WI38 (cell line): ENCODE results near the gene STON2.
"Not testable (repeated sequence)": the region's sequence is repeated elsewhere in the genome, so short reads cannot be mapped to it uniquely, and the experiment has no call there.

Experiments used
- H3K4me3 ChIP-seq: 2 replicates; pipeline ENCODE4 v1.5.1; 2011; ENCODE audit warnings: low read depth, mild to moderate bottlenecking, control low read depth, low read length
- CTCF ChIP-seq: IDR thresholded peaks from 2 replicates; pipeline ENCODE4 v1.5.1; 2012; ENCODE audit warnings: low read depth, mild to moderate bottlenecking, control low read depth, low read length

The STON2 gene

DNA sequence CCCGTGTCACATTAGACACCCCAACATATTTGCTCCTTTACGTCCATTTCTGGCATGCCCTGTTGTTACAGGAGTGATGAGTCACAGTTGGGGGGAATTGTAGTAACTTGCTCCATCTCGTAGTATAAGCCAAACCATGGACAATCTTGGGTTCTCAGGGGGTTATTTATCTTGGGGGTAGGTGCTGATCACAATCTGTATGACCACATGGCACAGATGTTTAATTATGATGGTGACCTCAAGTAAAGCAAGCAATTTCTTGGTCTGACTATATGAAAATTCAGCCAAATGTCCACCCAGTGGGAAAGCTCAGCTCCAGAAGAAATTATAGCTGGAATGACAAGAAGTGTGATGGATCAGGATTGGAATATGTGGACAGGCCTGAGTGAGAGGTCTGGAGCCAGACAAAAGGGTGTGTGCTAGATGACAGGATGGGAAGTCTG is 32.1 kb upstream of the STON2 start:
- H3K4me3 ChIP-seq = no peak overlapping the region

DNA sequence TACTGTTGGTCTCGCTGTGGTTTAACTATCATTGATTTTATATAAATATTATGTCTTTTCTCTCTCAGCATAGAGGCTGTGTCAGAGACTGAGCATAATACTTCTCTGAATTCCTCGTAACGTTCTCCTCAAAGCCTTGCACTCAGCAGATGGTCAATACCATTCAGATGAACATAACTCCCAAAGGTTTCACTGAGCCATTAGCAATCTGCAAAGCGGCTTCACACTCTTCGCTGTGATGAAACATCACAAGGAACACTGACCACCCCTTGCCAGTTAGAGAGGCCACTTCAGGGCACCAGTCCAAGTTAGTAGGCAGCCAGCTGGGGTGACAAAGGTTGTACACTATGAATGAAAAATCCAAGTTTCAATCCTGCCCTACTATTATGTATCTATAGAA is 30.1 kb upstream of the STON2 start:
- H3K4me3 ChIP-seq = no peak overlapping the region
- TF ChIP-seq CTCF = no peak

More for the DNA sequence above, 32.1 kb upstream of the STON2 start:
- no peak for TF ChIP-seq CTCF

DNA sequence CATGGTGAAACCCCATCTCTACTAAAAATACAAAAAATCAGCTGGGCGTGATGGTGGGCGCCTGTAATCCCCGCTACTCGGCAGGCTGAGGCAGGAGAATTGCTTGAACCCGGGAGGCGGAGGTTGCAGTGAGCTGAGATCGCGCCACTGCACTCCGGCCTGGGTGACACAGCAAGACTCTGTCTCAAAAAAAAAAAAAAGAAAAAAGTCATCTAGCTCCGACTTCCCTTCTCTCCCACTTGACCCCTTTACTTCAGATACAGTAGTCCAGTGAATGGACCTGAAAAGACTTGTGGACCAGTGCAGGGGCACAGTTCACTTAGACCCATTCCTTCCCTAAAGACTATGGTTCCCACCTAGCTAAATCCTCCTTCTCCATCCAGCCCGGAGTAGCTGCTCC is 29.6 kb upstream of the STON2 start:
- not testable (repeated sequence) for H3K4me3 ChIP-seq

GRCh38 chr14:81429028-81429427 is 28.9 kb upstream of the STON2 start:
- no peak for TF ChIP-seq CTCF
- no peak overlapping the region for H3K4me3 ChIP-seq

DNA sequence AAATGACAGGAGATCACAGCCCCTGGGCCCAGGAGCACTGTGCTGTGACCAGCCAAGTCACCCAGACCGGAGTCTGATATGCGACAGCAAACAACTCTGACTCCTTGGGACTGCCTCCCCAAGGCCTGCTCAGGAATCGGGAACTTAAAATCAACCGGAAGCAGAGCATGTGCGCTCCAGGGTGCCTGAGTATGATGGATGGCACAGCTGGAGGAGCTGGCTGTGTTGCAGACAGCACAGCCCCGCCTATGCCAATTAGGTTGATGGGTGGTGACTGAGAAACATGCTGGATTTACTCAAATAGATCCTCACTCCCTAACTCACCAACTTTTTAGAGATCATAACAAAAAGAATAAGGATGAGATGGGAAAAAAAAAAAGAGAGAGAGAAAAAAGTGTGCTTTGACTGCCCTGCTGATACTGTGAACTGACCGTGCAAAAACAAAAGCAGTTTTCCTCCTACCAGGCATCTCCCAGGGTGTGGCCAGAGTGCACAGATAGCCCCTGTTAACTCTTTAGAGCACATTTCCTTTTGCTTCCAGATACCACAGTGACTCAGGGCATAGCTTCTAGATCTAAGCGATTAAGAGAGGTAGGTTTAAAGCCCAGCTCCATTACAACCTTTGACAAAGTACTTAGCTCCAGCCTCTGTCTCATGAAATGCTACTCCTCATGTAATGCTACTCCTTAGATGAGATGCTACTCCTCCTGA is 27.4 kb upstream of the STON2 start:
- no peak for TF ChIP-seq CTCF
- no peak overlapping the region for H3K4me3 ChIP-seq

DNA sequence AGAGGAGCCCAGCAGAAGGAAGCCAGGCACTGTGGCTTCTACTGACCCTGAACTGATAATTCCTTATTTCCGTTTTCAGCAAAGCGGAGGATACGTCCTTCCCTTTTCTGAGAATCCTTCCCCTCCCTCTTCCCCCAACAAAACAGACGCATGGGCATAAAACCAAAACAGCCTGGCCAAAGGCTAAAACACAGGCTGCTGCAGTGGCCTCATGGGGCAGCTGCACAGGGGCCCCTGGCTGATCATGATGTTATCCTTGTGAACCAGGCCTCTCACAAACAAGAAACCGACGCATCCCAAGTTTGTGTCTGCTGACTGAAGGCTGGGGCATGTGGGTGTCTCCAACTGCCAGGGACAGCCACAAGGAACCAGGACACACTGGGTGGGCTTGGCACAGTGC is 23.4 kb upstream of the STON2 start:
- no peak overlapping the region for H3K4me3 ChIP-seq
- no peak for TF ChIP-seq CTCF

DNA sequence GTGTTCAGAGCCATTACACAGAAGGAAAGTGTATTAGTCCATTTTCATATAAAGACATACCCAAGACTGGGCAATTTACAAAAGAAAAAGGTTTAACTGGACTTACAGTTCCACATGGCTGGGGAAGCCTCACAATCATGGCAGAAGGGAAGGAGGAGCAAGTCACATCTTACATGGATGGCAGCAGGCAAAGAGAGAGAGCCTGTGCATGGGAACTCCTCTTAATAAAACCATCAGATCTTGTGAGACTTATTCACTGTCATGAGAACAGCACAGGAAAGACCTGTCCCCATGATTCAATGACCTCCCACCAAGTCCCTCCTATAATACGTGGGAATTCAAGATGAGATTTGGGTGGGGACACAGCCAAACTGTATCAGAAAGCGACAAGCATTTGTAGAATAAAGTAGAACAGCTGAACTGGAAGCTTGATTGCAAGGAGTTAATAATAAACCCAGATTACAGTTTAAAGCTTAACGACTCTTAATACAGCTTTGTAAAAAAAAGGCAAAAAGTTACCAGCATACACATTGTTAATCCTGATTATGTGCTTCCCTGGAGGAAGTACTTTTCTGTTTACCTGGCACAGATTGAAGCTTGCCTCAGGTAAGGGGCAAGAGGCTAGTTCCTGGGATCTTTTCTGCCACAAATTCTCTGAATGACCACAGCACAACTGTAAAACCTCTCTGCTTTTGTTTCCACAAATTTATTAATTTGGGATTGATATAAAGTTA is 18.1 kb upstream of the STON2 start:
- no peak overlapping the region for H3K4me3 ChIP-seq
- TF ChIP-seq CTCF = no peak
